GM21526 (cell line): Measurements from ENCODE around the gene HDLBP.
"Not testable (repeated sequence)": the region's sequence is repeated elsewhere in the genome, so short reads cannot be mapped to it uniquely, and the experiment has no call there.

Experiments
- ATAC-seq: cut with Tn5 transposase; IDR thresholded peaks from one replicate; pipeline ENCODE4 v1.9.1; 2021; ENCODE audit warnings: moderate library complexity; ENCODE audit not compliant: unreplicated experiment, low FRiP score

Gene HDLBP

DNA sequence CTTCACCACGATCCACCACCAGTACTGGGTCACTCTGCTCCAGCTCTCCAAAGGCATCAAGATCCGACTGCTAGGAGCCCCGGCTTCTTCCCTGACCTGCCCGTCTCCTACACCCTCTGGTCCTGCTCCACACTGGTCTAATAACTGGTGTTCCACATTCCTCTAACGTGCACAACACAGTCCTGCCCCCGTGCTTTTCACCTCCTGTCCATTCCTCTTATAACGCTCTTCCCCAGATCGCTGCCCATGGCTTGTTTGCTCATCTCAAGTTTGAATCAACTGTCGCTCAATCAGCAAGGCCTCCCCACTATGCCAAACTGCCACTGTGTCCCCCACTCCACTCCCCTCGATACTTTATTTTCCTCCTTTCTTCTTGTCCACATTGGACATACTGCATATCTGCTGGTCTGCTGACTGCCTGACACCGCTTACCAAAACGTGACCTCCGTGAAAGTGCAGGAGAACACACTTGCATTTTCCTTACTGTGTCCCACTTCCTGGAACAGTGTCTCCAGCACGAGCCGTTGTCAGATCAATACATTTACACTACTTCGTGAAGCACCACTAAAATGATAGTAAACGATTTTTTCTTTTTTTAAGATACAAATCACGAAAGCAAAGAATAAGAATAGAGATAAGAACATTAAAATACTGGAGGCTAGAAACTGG lies 6.5 kb downstream of the HDLBP start:
- ATAC-seq: no peak

- no peak for ATAC-seq
Measured at GRCh38 chr2:241308267-241308666, 7.2 kb downstream of the HDLBP start.

DNA sequence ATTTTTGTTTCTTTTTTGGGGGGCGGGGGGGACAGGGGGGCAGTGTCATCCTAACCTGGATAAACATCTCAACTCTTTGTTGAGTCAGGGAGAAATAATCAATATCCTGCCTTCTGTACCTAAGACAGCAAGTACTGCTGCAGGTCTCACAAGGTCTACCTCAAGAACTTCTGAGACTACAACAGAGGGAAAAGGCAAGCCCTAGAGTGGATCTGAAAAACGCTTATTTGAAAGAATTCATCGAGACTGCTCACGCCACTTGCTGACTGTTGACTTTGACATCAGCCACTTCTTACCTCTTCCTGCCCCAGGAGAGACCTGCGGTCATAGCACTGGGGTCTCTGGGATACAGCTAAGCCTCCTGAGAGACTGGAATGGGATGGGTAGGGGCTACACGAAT lies 8.4 kb downstream of the HDLBP start:
- ATAC-seq: no peak

GRCh38 chr2:241304039-241304670 lies 11.3 kb downstream of the HDLBP start:
- no peak for ATAC-seq

DNA sequence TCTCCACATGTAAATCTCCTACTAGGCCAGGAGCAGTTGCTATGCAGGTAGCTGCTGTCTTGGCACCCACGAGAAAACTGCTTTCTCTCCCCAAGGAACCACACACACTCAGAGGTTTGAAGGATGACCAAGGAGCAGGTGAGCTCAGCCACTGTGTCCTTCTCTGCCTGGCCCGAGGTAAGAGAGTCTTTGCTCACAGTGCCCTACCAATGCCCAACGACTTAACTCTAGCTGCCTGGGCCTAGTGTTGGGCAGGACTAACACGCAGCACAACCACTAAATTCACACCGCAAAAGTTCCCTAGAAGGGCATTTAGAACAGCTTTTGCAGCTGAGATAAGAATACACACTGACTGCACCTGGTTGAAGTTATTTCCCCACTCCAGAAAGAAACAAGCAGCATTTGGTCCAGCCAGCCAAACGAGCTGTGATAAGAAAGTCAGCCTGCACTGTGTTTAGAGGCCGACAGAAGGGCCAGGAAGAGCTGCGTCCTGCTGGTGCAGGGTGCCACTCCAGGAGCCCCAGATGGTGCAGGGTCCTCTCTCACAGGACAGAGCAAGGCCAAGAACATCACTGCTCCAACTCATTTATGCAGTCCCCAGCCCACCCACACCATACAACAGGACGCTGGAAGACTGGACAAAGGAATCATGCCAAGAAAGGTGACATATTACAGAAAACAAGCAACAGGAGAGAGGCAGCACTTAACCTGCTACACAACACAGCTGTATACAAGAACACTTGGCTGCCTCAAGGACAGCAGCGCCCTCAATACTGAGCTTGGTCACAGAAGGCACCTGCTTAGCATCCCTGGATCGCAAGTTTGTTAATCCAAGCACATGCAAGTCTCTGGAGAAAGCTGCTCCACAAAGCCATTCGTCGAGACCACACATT lies 12.5 kb downstream of the HDLBP start:
- ATAC-seq: no peak

DNA sequence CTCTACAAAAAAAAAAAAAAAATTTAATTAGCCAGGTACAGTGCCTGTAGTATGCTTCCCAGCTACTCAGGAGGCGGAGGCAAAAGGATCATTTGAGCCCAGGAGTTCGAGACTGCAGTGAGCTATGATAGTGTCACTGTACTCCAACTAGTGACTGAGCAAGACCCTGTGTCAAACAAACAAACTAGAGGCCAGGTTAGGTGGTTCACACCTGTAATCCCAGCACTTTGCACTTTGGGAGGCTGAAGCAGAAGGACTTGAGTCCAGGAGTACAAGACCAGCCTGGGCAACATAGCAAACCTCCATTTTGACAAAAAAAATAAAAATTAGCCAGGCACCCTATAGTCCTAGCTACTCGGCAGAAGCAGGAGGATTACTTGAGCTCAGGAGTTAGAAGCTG lies 13.4 kb downstream of the HDLBP start:
- ATAC-seq: no peak

- ATAC-seq: no peak
Measured at GRCh38 chr2:241300000-241300399, 15.5 kb downstream of the HDLBP start.

GRCh38 chr2:241298673-241299072 lies 16.8 kb downstream of the HDLBP start:
- ATAC-seq: no peak

GRCh38 chr2:241296767-241297166 lies 18.7 kb downstream of the HDLBP start:
- ATAC-seq: no peak

DNA sequence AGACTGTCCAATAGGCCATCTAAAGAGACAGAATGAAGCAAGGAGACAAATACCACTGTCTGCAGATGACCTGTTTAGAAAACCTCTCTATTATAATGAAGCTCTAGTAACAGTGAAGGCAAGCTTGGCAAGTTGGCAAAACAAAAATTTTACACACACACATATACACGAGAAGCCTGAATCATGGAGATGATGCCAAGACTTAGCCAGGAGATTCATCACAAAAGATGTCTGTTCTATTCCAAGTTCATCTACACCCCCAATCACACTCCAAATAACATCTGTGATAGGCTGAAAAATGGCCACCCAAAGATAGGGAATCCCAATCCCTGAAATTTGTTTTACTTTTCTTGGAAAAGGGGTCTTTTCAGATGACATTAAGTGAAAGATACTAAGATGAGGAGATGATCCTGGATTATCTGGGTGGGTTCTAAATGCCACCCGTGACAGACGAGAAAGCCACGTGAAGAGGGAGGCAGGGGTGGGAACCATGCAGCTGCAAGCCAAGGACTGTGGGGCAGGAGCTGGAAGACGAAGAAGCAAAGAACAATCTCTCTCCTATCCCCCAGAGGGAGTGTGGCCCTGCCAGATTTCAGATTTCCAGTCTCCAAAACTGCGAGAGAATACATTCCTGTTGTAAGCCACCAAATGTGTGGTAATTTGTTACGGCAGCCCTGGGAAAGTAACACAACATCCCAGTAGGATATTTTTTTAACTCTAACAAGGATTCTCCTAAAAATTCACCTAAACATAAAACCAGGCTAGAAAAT lies 20.0 kb downstream of the HDLBP start:
- no peak for ATAC-seq

- not testable (repeated sequence) for ATAC-seq
Measured at GRCh38 chr2:241293378-241293797, 22.1 kb downstream of the HDLBP start.

DNA sequence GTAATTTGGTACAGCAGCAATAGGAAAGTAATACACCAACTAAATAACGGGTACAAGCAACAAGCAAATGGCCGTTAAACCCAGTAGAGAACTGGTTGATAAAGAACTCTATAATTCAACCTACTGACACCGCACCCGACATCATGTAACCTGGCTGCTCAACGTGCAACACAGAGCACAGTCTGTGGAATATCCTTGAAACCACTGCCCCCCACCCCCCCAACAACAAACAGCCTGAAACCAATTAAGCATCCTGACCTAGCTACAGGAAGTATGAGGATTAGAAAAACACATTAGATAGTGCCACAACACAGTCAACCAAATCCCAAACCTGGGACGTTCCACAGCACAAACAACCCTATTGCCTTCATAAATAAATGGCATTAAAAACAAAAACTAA lies 23.5 kb downstream of the HDLBP start:
- ATAC-seq: no peak

GRCh38 chr2:241291153-241291552 lies 24.3 kb downstream of the HDLBP start:
- no peak for ATAC-seq

DNA sequence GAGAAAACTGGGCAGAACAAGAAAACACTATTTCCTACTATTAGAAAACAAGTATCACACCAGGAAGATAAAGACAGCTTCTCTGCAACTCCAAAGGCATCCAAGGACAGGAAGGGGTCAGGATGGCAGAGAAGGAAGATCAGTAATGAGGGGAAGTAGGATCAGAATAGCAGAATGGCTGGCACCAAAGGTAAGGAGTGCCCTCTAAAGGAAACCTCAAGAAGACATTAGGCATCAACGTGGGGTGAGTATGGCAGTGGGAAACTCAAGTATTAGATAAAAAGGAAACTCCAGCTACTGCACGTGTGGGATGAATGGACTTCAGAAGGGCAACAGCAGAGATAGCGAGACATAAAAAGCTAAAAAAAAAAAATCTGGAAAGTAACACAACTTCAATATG lies 25.9 kb downstream of the HDLBP start:
- no peak for ATAC-seq

GRCh38 chr2:241289053-241289452 lies 26.4 kb downstream of the HDLBP start:
- no peak for ATAC-seq

- ATAC-seq: no peak
Measured at GRCh38 chr2:241288324-241288888, 27.1 kb downstream of the HDLBP start.

DNA sequence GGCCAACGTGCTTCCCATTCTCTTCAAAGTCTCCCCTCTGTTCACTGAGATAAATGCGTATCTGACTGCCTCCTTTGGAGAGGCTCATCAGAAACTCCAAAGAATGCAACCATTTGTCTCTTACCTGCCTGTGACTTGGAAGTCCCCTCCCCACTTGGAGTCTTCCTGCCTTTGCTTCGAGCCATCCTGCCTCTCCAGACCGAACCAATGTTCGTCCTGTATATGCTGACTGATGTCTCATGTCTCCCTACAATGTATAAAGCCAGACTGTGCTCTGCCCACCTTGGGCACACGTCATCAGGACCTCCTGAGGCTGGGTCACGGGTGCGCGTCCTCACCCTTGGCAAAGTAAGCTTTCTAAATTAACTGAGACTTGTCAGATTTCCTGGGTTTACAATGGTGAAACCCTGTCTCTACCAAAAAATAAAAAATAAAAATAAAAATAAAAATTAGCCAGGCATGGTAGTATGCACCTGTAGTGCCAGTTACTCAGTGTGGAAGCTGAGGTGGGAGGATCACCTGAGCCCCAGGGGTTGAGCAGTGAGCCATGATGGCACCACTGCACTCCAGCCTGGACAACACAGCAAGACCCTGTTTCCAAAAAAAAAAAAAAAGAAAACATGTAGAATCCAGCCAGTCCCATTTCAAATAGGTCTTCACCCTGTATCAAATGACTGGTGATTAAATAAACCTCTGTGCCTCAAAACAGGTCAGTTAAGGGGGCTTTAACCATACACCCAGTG lies 29.0 kb downstream of the HDLBP start:
- no peak for ATAC-seq

- ATAC-seq: no peak
Measured at GRCh38 chr2:241285596-241285995, 29.9 kb downstream of the HDLBP start.

DNA sequence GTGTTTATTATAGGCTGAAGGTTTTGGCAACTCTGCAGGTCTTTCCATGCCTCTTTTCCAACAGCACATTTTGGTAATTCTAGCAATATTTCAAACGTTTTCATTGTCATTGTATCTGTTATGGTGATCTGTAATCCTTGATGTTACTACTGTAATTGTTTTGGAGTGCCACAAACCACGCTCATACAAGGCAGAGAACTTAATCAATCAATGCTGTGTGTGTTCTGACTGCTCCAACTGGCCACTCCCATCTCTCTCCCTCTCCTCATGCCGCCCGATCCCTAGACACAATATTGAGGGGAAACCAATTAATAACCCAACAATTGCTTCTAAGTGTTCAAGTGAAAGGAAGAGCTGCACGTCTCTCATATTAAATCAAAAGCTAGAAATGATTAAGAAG lies 32.9 kb downstream of the HDLBP start:
- ATAC-seq: no peak

- ATAC-seq: no peak
Measured at GRCh38 chr2:241280291-241280690, 35.2 kb downstream of the HDLBP start.
